Type B pancreatic cell (in vitro differentiated cells): ENCODE results near the gene TMEM267. TPM values are rescaled to one million over a fixed set of nuclear protein-coding genes. Genes with fewer than 3 reads are reported as not detected.
A peak's percentile ranks its signal among the peaks of the same experiment; 100 is the strongest.

Experiments used
- DNase-seq: peaks from one replicate; pipeline ENCODE4 v3.0.0; 2021; ENCODE audit warnings: mixed read lengths; ENCODE audit not compliant: unreplicated experiment; ENCODE audit errors: extremely low spot score
- H3K27ac Mint-ChIP-seq: 2 replicates; pipeline ENCODE4 v1.8.0; 2021; ENCODE audit warnings: mild to moderate bottlenecking, mixed read lengths
- H3K27me3 Mint-ChIP-seq: 2 replicates; pipeline ENCODE4 v1.8.0; 2021; ENCODE audit warnings: mixed read lengths
- H3K36me3 Mint-ChIP-seq: 2 replicates; pipeline ENCODE4 v1.8.0; 2021; ENCODE audit warnings: mixed read lengths
- H3K4me1 Mint-ChIP-seq: one replicate; pipeline ENCODE4 v1.8.0; 2021; ENCODE audit warnings: mixed read lengths; ENCODE audit not compliant: unreplicated experiment
- H3K4me3 Mint-ChIP-seq: 2 replicates; pipeline ENCODE4 v1.8.0; 2021; ENCODE audit warnings: mild to moderate bottlenecking, mixed read lengths
- H3K9me3 Mint-ChIP-seq: 2 replicates; pipeline ENCODE4 v1.8.0; 2021; ENCODE audit warnings: mixed read lengths
- CTCF ChIP-seq: fragments of 200-600 bp; sonication (generic); conservative IDR thresholded peaks from 2 replicates; pipeline ENCODE4 v1.5.0; 2021; ENCODE audit warnings: antibody characterized with exemption, mild to moderate bottlenecking
- total RNA-seq: library from RNA; stranded (reverse); gene quantifications from 2 replicates; pipeline ENCODE4 v1.2.1, GENCODE V29; 2021; ENCODE audit warnings: low replicate concordance

Gene TMEM267
- total RNA-seq, 1 donor from 2014 or later: 11.4 TPM

DNA sequence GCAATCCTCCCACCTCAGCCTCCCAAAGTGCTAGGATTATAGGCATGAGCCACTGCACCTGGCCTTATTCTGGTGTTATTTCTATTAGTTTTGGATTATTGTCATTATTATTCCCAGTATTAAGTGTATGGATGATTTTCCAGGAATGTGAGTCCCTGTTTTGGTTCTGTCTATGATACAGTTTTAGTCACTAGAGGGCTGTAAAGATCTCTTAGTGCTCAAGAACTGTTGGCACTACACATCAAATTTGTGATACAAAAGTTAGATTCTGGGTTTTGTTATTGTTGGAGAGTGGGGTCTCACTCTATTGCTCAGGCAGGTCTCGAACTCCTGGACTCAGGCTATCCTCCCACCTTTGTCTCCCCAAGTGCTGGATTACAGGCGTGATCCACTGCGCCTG lies 83.6 kb downstream of the TMEM267 start:
- no peaks in the 10 kb centered on the region for H3K4me1 Mint-ChIP-seq
- no peak overlapping the region for H3K4me3 Mint-ChIP-seq

DNA sequence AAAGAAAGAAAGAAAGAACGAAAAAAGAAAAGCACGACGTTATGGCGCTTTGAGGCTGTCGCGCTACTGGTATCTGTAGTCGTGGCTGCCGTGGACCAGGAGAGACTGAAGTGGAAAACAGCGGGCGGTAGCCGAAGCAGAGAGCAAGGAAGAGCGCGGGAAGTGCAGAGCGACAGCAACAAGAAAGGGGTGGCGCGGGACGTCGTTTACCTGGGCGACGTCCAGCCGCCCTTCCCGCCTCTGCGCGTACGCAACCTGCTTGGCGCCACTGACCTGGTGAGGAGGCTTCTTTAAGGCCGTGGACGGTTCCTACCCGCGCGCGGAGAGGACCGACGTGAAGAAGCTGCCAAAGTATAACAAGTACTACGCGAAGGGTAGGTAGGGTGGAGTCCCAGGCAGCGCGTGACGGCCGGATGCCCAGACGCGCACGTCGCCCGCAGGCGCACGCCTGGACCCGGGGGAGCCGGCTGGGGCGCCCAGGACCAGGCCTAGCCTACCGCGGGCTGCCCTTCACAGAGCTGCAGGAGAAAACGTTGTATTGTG lies 86.8 kb downstream of the TMEM267 start:
- no peak overlapping the region for H3K27ac Mint-ChIP-seq
- peak overlapping the region; percentile 82 for H3K4me3 Mint-ChIP-seq
- no peaks in the 10 kb centered on the region for H3K36me3 Mint-ChIP-seq
- TF ChIP-seq CTCF: no peak
- no peak for DNase-seq
- H3K9me3 Mint-ChIP-seq: no peaks in the 10 kb centered on the region
- H3K4me1 Mint-ChIP-seq: no peaks in the 10 kb centered on the region
- peaks cover 13% of the 10 kb centered on the region for H3K27me3 Mint-ChIP-seq

More for the DNA sequence above, 83.6 kb downstream of the TMEM267 start:
- no peak for DNase-seq
- H3K36me3 Mint-ChIP-seq: no peaks in the 10 kb centered on the region
- no peaks in the 10 kb centered on the region for H3K9me3 Mint-ChIP-seq
- no peak overlapping the region for H3K27ac Mint-ChIP-seq
- TF ChIP-seq CTCF: no peak
- peaks cover 23% of the 10 kb centered on the region for H3K27me3 Mint-ChIP-seq

Other genes starting within 250 kb of the TMEM267 start
- gene HMGCS1, start 170.5 kb downstream of the TMEM267 start, total RNA-seq: 128 and 148 TPM in 2 replicates
- 2.0 TPM in 1 of 2 replicates, not detected in the other for gene CCL28, start 71.5 kb downstream of the TMEM267 start, total RNA-seq
- gene C5orf34, start 31.3 kb upstream of the TMEM267 start, total RNA-seq: 2.0 and 8.3 TPM in 2 replicates
- gene PAIP1, start 73.2 kb upstream of the TMEM267 start, total RNA-seq: 79.9 and 95.5 TPM in 2 replicates
- 61.1 and 80.4 TPM in 2 replicates for gene NNT, start 119.3 kb upstream of the TMEM267 start, total RNA-seq